H1 (cell line): ENCODE data around the gene RNF6. TPM values are rescaled to one million over a fixed set of nuclear protein-coding genes. Genes with fewer than 3 reads are reported as not detected.

ENCODE experiments used
- CTCF ChIA-PET: fragments of 300-600 bp; sonication (Branson Sonifier 250); formaldehyde crosslinking; loops from one replicate; lab custom pipeline; 2021; ENCODE audit not compliant: partially characterized antibody; lab: Charles Lee
- POLR2A ChIA-PET: fragments of 300-600 bp; sonication (Branson Sonifier 250); formaldehyde crosslinking; loops from one replicate; lab custom pipeline; 2021; ENCODE audit warnings: inconsistent platforms; ENCODE audit not compliant: partially characterized antibody; lab: Charles Lee
- DNase-seq, 2 experiments: peaks; one replicate each; pipeline versions ENCODE4 v3.0.0 to v3.0.0-alpha.2; 2010 to 2022; ENCODE audit warnings: low spot score in 2 of 2, low read depth in 1 of 2, mixed read lengths in 1 of 2
- FAIRE-seq: peaks from 2 replicates; lab custom pipeline; 2011; peaks lifted over from hg19 to GRCh38; lab: Jason Lieb, UNC
- H2AFZ ChIP-seq: 2 replicates; pipeline ENCODE4 v1.8.1; 2012; ENCODE audit warnings: low read length, inconsistent platforms
- H2AK5ac ChIP-seq: 2 replicates; pipeline ENCODE4 v1.6.1; 2013; ENCODE audit warnings: low read depth, low read length
- H2BK120ac ChIP-seq: replicated peaks from 2 replicates; pipeline ENCODE3; 2013; ENCODE audit warnings: low read depth, low read length, inconsistent platforms
- H2BK12ac ChIP-seq: 2 replicates; pipeline ENCODE4 v1.6.1; 2013; ENCODE audit warnings: low read depth, low read length
- H2BK15ac ChIP-seq: 2 replicates; pipeline ENCODE4 v1.6.1; 2013; ENCODE audit warnings: low read length
- H2BK20ac ChIP-seq: 2 replicates; pipeline ENCODE4 v1.6.1; 2013; ENCODE audit warnings: low read length
- H2BK5ac ChIP-seq: 2 replicates; pipeline ENCODE4 v1.6.1; 2013; ENCODE audit warnings: low read depth, low read length
- H3K14ac ChIP-seq: 2 replicates; pipeline ENCODE4 v1.6.1; 2013; ENCODE audit warnings: inconsistent platforms; ENCODE audit not compliant: insufficient read length
- H3K18ac ChIP-seq: 2 replicates; pipeline ENCODE4 v1.6.1; 2013; ENCODE audit warnings: low read length; ENCODE audit errors: extremely low read depth
- H3K23ac ChIP-seq: 2 replicates; pipeline ENCODE4 v1.6.1; 2013; ENCODE audit warnings: inconsistent platforms; ENCODE audit not compliant: insufficient read length
- H3K23me2 ChIP-seq: 2 replicates; pipeline ENCODE4 v1.6.1; 2013; ENCODE audit warnings: low read depth, low read length
- H3K27ac ChIP-seq: 2 replicates; pipeline ENCODE4 v1.6.1; 2011; ENCODE audit warnings: low read depth, low read length, inconsistent platforms
- H3K27me3 ChIP-seq, 4 experiments: replicated peaks in 1 of 4; 1 replicate in 1 of 4; 2 replicates in 3 of 4; pipeline versions ENCODE4 v1.6.1 to v1.8.1; 2011 to 2013; ENCODE audit warnings: low read length in 3 of 4, mild to moderate bottlenecking in 3 of 4, inconsistent platforms in 2 of 4, mixed read lengths in 2 of 4, moderate library complexity in 1 of 4; ENCODE audit not compliant: control insufficient read depth in 3 of 4, insufficient read depth in 3 of 4; ENCODE audit errors: extremely low read depth in 1 of 4
- H3K36me3 ChIP-seq, 4 experiments: 2 replicates each; pipeline versions ENCODE4 v1.6.1 to v1.8.1; 2011 to 2013; ENCODE audit warnings: mild to moderate bottlenecking in 4 of 4, low read length in 3 of 4, moderate library complexity in 2 of 4, control low read depth in 1 of 4, inconsistent platforms in 1 of 4; ENCODE audit not compliant: insufficient read depth in 4 of 4, control insufficient read depth in 2 of 4
- H3K4ac ChIP-seq: replicated peaks from 2 replicates; pipeline ENCODE3; 2013; ENCODE audit warnings: low read length, low read depth, mixed read lengths, inconsistent platforms; ENCODE audit not compliant: insufficient read length
- H3K4me1 ChIP-seq, 4 experiments: replicated peaks in 1 of 4; 1 replicate in 1 of 4; 2 replicates in 3 of 4; pipeline versions ENCODE4 v1.6.1 to v1.8.1; 2011 to 2013; ENCODE audit warnings: low read length in 3 of 4, inconsistent platforms in 2 of 4, mixed read lengths in 1 of 4; ENCODE audit not compliant: insufficient read depth in 4 of 4, control insufficient read depth in 3 of 4
- H3K4me2 ChIP-seq, 2 experiments: 2 replicates each; pipeline versions ENCODE4 v1.6.1 to v1.8.1; 2011 to 2013; ENCODE audit warnings: low read depth in 2 of 2, low read length in 2 of 2, control low read depth in 1 of 2, inconsistent platforms in 1 of 2, mild to moderate bottlenecking in 1 of 2; ENCODE audit not compliant: insufficient read depth in 1 of 2
- H3K4me3 ChIP-seq, 4 experiments: fragments of 200-600, 300-600 bp in 1 of 4; sonication (generic), shearing (Covaris generic), sonication (Bioruptor Twin) in 1 of 4; 2 replicates each; pipeline versions ENCODE4 v1.5.1 to v1.8.1; 2011 to 2016; ENCODE audit warnings: low read length in 4 of 4, low read depth in 3 of 4, control low read depth in 2 of 4, inconsistent platforms in 2 of 4, mild to moderate bottlenecking in 2 of 4, mixed read lengths in 1 of 4, moderate library complexity in 1 of 4; ENCODE audit not compliant: insufficient read depth in 2 of 4; ENCODE audit errors: extremely low read depth in 1 of 4
- H3K56ac ChIP-seq: replicated peaks from 2 replicates; pipeline ENCODE3; 2013; ENCODE audit warnings: low read depth, mild to moderate bottlenecking, mixed read lengths, low read length, inconsistent platforms; ENCODE audit not compliant: insufficient read length
- H3K79me1 ChIP-seq: 2 replicates; pipeline ENCODE4 v1.6.1; 2013; ENCODE audit warnings: low read depth, low read length, control low read depth
- H3K79me2 ChIP-seq, 2 experiments: 2 replicates each; pipeline versions ENCODE4 v1.6.1 to v1.8.1; 2012 to 2013; ENCODE audit warnings: low read length in 2 of 2, mild to moderate bottlenecking in 2 of 2, inconsistent platforms in 1 of 2; ENCODE audit not compliant: insufficient read depth in 2 of 2, control insufficient read depth in 1 of 2
- H3K9ac ChIP-seq, 4 experiments: replicated peaks in 1 of 4; 1 replicate in 1 of 4; 2 replicates in 3 of 4; pipeline versions ENCODE4 v1.6.1 to v1.8.1; 2011 to 2013; ENCODE audit warnings: low read depth in 3 of 4, low read length in 3 of 4, control low read depth in 2 of 4, mild to moderate bottlenecking in 2 of 4, moderate library complexity in 2 of 4, inconsistent platforms in 1 of 4; ENCODE audit errors: extremely low read depth in 1 of 4
- H3K9me3 ChIP-seq, 2 experiments: 2 replicates each; pipeline versions ENCODE4 v1.6.1 to v1.8.1; 2012 to 2013; ENCODE audit warnings: mild to moderate bottlenecking in 2 of 2, moderate library complexity in 2 of 2, control low read depth in 1 of 2, inconsistent platforms in 1 of 2, low read depth in 1 of 2, low read length in 1 of 2, mixed read lengths in 1 of 2; ENCODE audit not compliant: insufficient read depth in 2 of 2
- H4K20me1 ChIP-seq, 2 experiments: replicated peaks in 1 of 2; 2 replicates each; pipeline versions ENCODE3 to v1.8.1; 2011 to 2013; ENCODE audit warnings: inconsistent platforms in 2 of 2, low read length in 2 of 2, mild to moderate bottlenecking in 1 of 2; ENCODE audit not compliant: insufficient read depth in 2 of 2, control insufficient read depth in 1 of 2
- H4K5ac ChIP-seq: 2 replicates; pipeline ENCODE4 v1.6.1; 2013; ENCODE audit warnings: low read length, low read depth, mixed read lengths, inconsistent platforms; ENCODE audit not compliant: insufficient read length
- H4K8ac ChIP-seq: 2 replicates; pipeline ENCODE4 v1.8.0; 2013; ENCODE audit warnings: mild to moderate bottlenecking, moderate library complexity, low read length, inconsistent platforms; ENCODE audit not compliant: insufficient read depth; ENCODE audit errors: extremely low read depth
- H4K91ac ChIP-seq: replicated peaks from 2 replicates; pipeline ENCODE3; 2013; ENCODE audit warnings: low read length, mixed read lengths, inconsistent platforms; ENCODE audit not compliant: insufficient read length
- ASH2L ChIP-seq: fragments of 200-600, 300-600 bp; sonication (generic); IDR thresholded peaks from one replicate; pipeline ENCODE4 v1.7.1; 2017; ENCODE audit warnings: low read length
- PHF8 ChIP-seq: fragments of 200-600 bp; sonication (generic); conservative IDR thresholded peaks from 2 replicates; pipeline ENCODE4 v1.7.1; 2012; ENCODE audit warnings: low read depth, mild to moderate bottlenecking, inconsistent platforms, low read length, moderate library complexity
- WGBS, 2 experiments: shearing (Covaris generic) in 1 of 2; methylation state at CpG; one replicate each; pipeline versions ENCODE4 v1.1.6 to v1.1.7; 2013 to 2015; ENCODE audit warnings: low lambda C conversion rate in 2 of 2, mixed read lengths in 2 of 2, inconsistent platforms in 1 of 2, low coverage in 1 of 2, missing lambda C conversion rate in 1 of 2; ENCODE audit not compliant: insufficient replicate concordance in 2 of 2, insufficient coverage in 1 of 2, insufficient read length in 1 of 2; ENCODE audit errors: extremely low coverage in 1 of 2, missing lambda C conversion rate in 1 of 2; 5-methylcytosine and 5-hydroxymethylcytosine counted together
- polyA plus RNA-seq, 7 experiments: library from polyadenylated mRNA; depleted of rRNA in 3 of 7; stranded (reverse) in 5 of 7; unstranded in 2 of 7; fragments of >200 nt in 5 of 7; fragments of 200-250 nt in 2 of 7; gene quantifications; 1 replicate in 5 of 7; 2 replicates in 1 of 7; 4 replicates in 1 of 7; pipeline versions ENCODE4 v1.2.1 to v1.2.3, GENCODE V29; 2011 to 2013; ENCODE audit warnings: missing spikeins in 2 of 7, mixed read lengths in 2 of 7
- total RNA-seq: library from RNA; stranded (reverse); fragmentation: NEBNext Ultra II Directional; extraction: Animal tissue kit (Norgen Biotek cat#: 25700); gene quantifications from 2 replicates; pipeline ENCODE4 v1.2.1, GENCODE V29; 2021

Gene RNF6
- total and polyA plus RNA-seq, 2 of the 8 experiments (the other 6 are each of a cell fraction or from before 2014, with no cell fraction given), result 4.0 to 13.8 TPM

GRCh38 chr13:26186995-26187394, 35.1 kb downstream of the RNF6 start:
- H3K14ac ChIP-seq, result no peak overlapping the region
- H3K27me3 ChIP-seq, result peaks cover 0 to 7% (median 1%) of the 10 kb centered on the region in 4 experiments; a peak in 4 of 7 replicates
- H2AK5ac ChIP-seq, result no peak overlapping the region
- peak overlapping the region in 2 of 4 experiments; percentile 38 to 56; a peak in 4 of 7 replicates for H3K9ac ChIP-seq
- no peak for FAIRE-seq
- H3K4me1 ChIP-seq, result peaks cover 0 to 4% (median 1%) of the 10 kb centered on the region in 4 experiments; a peak in 2 of 7 replicates
- peaks cover 4% of the 10 kb centered on the region; the same call in 1 of the 2 replicates for H3K23me2 ChIP-seq
- TF ChIP-seq ASH2L (peak; percentile 10), PHF8 (no peak)
- H3K23ac ChIP-seq, result no peak overlapping the region
- no peaks in the 10 kb centered on the region for H3K9me3 ChIP-seq
- peak overlapping the region; percentile 24 for H3K56ac ChIP-seq
- H3K79me2 ChIP-seq, result no peaks in the 10 kb centered on the region
- no peak overlapping the region for H3K27ac ChIP-seq
- WGBS, 2 experiments, result 34% methylated on average over 12 of the region's 22 CpGs; no CpG with 5 or more reads in 1 of the 2 experiments
- no peak overlapping the region for H4K8ac ChIP-seq
- no peak overlapping the region for H2BK5ac ChIP-seq
- CTCF ChIA-PET, result interaction anchor here (0.7 to 3.5 kb wide), 8 partner anchors 9 to 514 kb away, joined by 3 to 25 read pairs (median 4); no protein-coding TSS in a partner anchor
- H3K4me3 ChIP-seq, result peak overlapping the region; percentile 49 to 73 (median 52)
- H3K4ac ChIP-seq, result no peak overlapping the region
- POLR2A ChIA-PET, result interaction anchor here (0.6 kb wide), 1 partner anchor 374 kb away, joined by 3 read pairs; no protein-coding TSS in a partner anchor
- H2AFZ ChIP-seq, result peak overlapping the region; percentile 96; the same call in 1 of the 2 replicates
- no peaks in the 10 kb centered on the region for H3K79me1 ChIP-seq
- no peak overlapping the region; the same call in 1 of the 2 replicates for H3K18ac ChIP-seq
- H3K36me3 ChIP-seq, result no peaks in the 10 kb centered on the region
- H3K4me2 ChIP-seq, result peak overlapping the region; percentile 64 to 82
- H2BK12ac ChIP-seq, result no peak overlapping the region
- no peak overlapping the region for H2BK20ac ChIP-seq
- no peak overlapping the region for H2BK120ac ChIP-seq
- H4K5ac ChIP-seq, result peak overlapping the region; percentile 6
- DNase-seq, result no peak
- H4K20me1 ChIP-seq, result no peaks in the 10 kb centered on the region
- H4K91ac ChIP-seq, result no peak overlapping the region
- H2BK15ac ChIP-seq, result no peak overlapping the region
